Keratinocyte (primary cell): ENCODE measurements around the gene CRADD. TPM values are rescaled to one million over a fixed set of nuclear protein-coding genes. Genes with fewer than 3 reads are reported as not detected.

Experiments
- DNase-seq: peaks from one replicate; pipeline ENCODE4 v3.0.0-alpha.2; 2011; ENCODE audit warnings: low read depth, missing footprints, low spot score
- FAIRE-seq: peaks from 2 replicates; lab custom pipeline; 2011; peaks lifted over from hg19 to GRCh38; lab: Jason Lieb, UNC
- H2AFZ ChIP-seq: 2 replicates; pipeline ENCODE4 v1.6.0; 2012; ENCODE audit warnings: low read length, control low read depth, inconsistent platforms; ENCODE audit not compliant: control insufficient read depth
- H3K27ac ChIP-seq: 2 replicates; pipeline ENCODE4 v1.5.1; 2011; ENCODE audit warnings: low read length; ENCODE audit not compliant: control insufficient read depth, insufficient read depth
- H3K27me3 ChIP-seq: 3 replicates; pipeline ENCODE4 v1.6.0; 2011; ENCODE audit warnings: low read length; ENCODE audit not compliant: control insufficient read depth, insufficient read depth; ENCODE audit errors: extremely low read depth
- H3K36me3 ChIP-seq, 2 experiments: 2 replicates in 1 of 2; 3 replicates in 1 of 2; pipeline ENCODE4 v1.5.1; 2011; ENCODE audit warnings: low read length in 2 of 2, mild to moderate bottlenecking in 1 of 2; ENCODE audit not compliant: control insufficient read depth in 2 of 2, insufficient read depth in 2 of 2; ENCODE audit errors: extremely low read depth in 1 of 2
- H3K4me1 ChIP-seq: 3 replicates; pipeline ENCODE4 v1.5.1; 2011; ENCODE audit warnings: low read length; ENCODE audit not compliant: control insufficient read depth, insufficient read depth; ENCODE audit errors: extremely low read depth
- H3K4me2 ChIP-seq: 3 replicates; pipeline ENCODE4 v1.6.0; 2011; ENCODE audit warnings: low read depth, low read length; ENCODE audit not compliant: control insufficient read depth, insufficient read depth; ENCODE audit errors: extremely low read depth
- H3K4me3 ChIP-seq, 3 experiments: fragments of 200-600 bp in 1 of 3; sonication (generic) in 1 of 3; 2 replicates in 2 of 3; 3 replicates in 1 of 3; pipeline ENCODE4 v1.5.1; 2011 to 2016; ENCODE audit warnings: low read length in 3 of 3, mild to moderate bottlenecking in 3 of 3, control low read depth in 2 of 3, inconsistent platforms in 1 of 3, low read depth in 1 of 3, mixed read lengths in 1 of 3, mixed run types in 1 of 3, moderate library complexity in 1 of 3; ENCODE audit not compliant: control insufficient read depth in 2 of 3, insufficient read depth in 2 of 3; ENCODE audit errors: extremely low read depth in 1 of 3
- H3K79me2 ChIP-seq: 2 replicates; pipeline ENCODE4 v1.6.0; 2012; ENCODE audit warnings: low read length; ENCODE audit not compliant: control insufficient read depth, insufficient read depth
- H3K9ac ChIP-seq: 3 replicates; pipeline ENCODE4 v1.6.0; 2011; ENCODE audit warnings: low read length; ENCODE audit not compliant: control insufficient read depth, insufficient read depth; ENCODE audit errors: extremely low read depth
- H3K9me1 ChIP-seq: 3 replicates; pipeline ENCODE4 v1.6.0; 2011; ENCODE audit warnings: low read length; ENCODE audit not compliant: control insufficient read depth, insufficient read depth; ENCODE audit errors: extremely low read depth
- H3K9me3 ChIP-seq: 2 replicates; pipeline ENCODE4 v1.5.1; 2012; ENCODE audit warnings: low read depth, low read length; ENCODE audit not compliant: control insufficient read depth
- H4K20me1 ChIP-seq: 3 replicates; pipeline ENCODE4 v1.6.0; 2011; ENCODE audit warnings: low read length; ENCODE audit not compliant: control insufficient read depth, insufficient read depth; ENCODE audit errors: extremely low read depth
- CTCF ChIP-seq, 3 experiments: IDR thresholded peaks in 1 of 3; conservative IDR thresholded peaks in 1 of 3; optimal IDR thresholded peaks in 1 of 3; 2 replicates in 2 of 3; 3 replicates in 1 of 3; pipeline versions ENCODE3 to v1.5.1; 2011; ENCODE audit warnings: low read length in 3 of 3, mild to moderate bottlenecking in 3 of 3, moderate library complexity in 2 of 3, control low read depth in 1 of 3, inconsistent platforms in 1 of 3; ENCODE audit not compliant: insufficient read depth in 2 of 3; ENCODE audit errors: extremely low read depth in 1 of 3
- EZH2 ChIP-seq: IDR thresholded peaks from one replicate; pipeline ENCODE4 v1.6.1; 2012; ENCODE audit warnings: inconsistent platforms, mild to moderate bottlenecking, low read length, moderate library complexity
- dilution Hi-C: fragments of 300-500 bp; cut with MboI; formaldehyde crosslinking; loops from one replicate; pipeline ENCODE4 v1.7.0; 2020; ENCODE audit warnings: low sequenced_read_pairs; ENCODE audit not compliant: extremely low pct_ligation_motif_present
- polyA plus RNA-seq, 5 experiments: library from polyadenylated mRNA; depleted of rRNA in 3 of 5; stranded (reverse) in 3 of 5; stranded (forward) in 1 of 5; unstranded in 1 of 5; fragments of >200 nt; gene quantifications; 1 replicate in 1 of 5; 2 replicates in 3 of 5; 3 replicates in 1 of 5; pipeline versions ENCODE4 v1.2.1 to v1.2.3, GENCODE V29; 2011 to 2012; ENCODE audit warnings: missing spikeins in 2 of 5, low read depth in 1 of 5, low replicate concordance in 1 of 5

Gene CRADD
- polyA plus RNA-seq, 1 donor (not counting 4 experiments of a cell fraction or from before 2014, with no cell fraction given), result 11.2 TPM

- Histone ChIP-seq H3K36me3 (no peaks in the 10 kb centered on the region), H2AFZ (no peak overlapping the region), H3K9me1 (no peaks in the 10 kb centered on the region), H3K9ac (no peak overlapping the region), H3K4me3 (no peak overlapping the region), H3K27ac (no peak overlapping the region), H3K9me3 (no peaks in the 10 kb centered on the region), H3K4me2 (no peak overlapping the region), H3K27me3 (no peaks in the 10 kb centered on the region), H4K20me1 (no peaks in the 10 kb centered on the region), H3K4me1 (peaks cover 7% of the 10 kb centered on the region), H3K79me2 (no peaks in the 10 kb centered on the region)
- dilution Hi-C loops, result no loop called here
- TF ChIP-seq EZH2 (no peak), CTCF (optimal IDR thresholded peaks at IDR 0.05 in 1 of 3, IDR thresholded peaks at IDR 0.05 in 1 of 3, conservative IDR thresholded peaks at IDR 0.05 in 1 of 3; ENCODE audit: extremely low read depth in 1 of 3, insufficient read depth in 2 of 3, low read length in 3 of 3) (no peak)
- FAIRE-seq (no peak), DNase-seq (no peak)
Measured at GRCh38 chr12:93901739-93902138, 224.6 kb downstream of the CRADD start.

DNA sequence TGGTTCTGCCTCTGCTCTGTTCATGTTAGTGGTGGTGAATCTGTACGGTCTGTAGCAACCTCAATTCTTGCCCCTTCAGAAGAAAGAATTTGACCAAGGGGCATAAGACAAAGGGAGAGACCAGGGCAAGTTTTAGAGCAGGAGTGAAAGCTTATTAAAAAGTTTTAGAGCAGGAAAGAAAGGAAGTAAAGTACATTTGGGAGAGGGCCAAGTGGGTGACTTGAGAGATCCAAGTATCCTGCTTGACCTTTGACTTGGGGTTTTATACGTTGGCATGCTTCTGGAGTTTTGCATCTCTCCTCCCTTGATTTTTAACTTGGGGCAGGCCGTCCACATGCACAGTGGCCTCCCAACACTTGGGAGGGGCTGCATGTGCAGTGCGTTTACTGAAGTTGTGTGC, 225.0 kb downstream of the CRADD start:
- Histone ChIP-seq H3K4me1 (peaks cover 7% of the 10 kb centered on the region), H4K20me1 (no peaks in the 10 kb centered on the region), H3K4me3 (no peak overlapping the region), H3K4me2 (no peak overlapping the region), H3K9ac (no peak overlapping the region), H2AFZ (no peak overlapping the region), H3K27ac (no peak overlapping the region), H3K9me1 (no peaks in the 10 kb centered on the region), H3K9me3 (no peaks in the 10 kb centered on the region), H3K79me2 (no peaks in the 10 kb centered on the region), H3K27me3 (no peaks in the 10 kb centered on the region), H3K36me3 (no peaks in the 10 kb centered on the region)
- TF ChIP-seq CTCF (optimal IDR thresholded peaks at IDR 0.05 in 1 of 3, IDR thresholded peaks at IDR 0.05 in 1 of 3, conservative IDR thresholded peaks at IDR 0.05 in 1 of 3; ENCODE audit: extremely low read depth in 1 of 3, insufficient read depth in 2 of 3, low read length in 3 of 3) (no peak), EZH2 (no peak)
- FAIRE-seq (no peak), DNase-seq (no peak)
- dilution Hi-C loops, result no loop called here
